ENCODE results near the gene OAS1.

The OAS1 gene

GRCh38 chr12:112906712-112907414 is at the start of gene OAS1:
TSS of gene OAS1 (plus strand) at chr12:112906962. CDS start at chr12:112907040, 78 bp downstream.
- peak in 1 of 2 donors; percentile 85 for DNase-seq

DNA sequence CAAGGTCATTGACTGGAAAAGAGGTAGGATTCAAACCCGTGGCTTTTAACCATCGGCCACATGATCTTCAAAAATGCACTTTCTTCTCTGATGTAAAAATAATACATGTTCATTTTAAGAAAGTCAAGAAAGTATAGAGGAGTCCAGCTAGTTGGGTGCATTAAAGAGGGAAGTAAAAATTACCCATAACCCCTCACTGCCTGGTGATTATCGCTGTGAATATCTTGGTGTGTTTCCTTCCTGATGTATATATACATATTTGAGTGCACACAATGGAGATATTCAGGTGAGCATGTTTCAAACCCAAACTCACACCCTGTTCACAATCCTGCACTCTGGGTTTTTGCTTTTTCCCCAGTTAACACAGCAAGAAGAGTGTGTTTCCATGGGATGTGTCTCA is 47.5 kb upstream of the OAS1 start:
- no peak for DNase-seq

DNA sequence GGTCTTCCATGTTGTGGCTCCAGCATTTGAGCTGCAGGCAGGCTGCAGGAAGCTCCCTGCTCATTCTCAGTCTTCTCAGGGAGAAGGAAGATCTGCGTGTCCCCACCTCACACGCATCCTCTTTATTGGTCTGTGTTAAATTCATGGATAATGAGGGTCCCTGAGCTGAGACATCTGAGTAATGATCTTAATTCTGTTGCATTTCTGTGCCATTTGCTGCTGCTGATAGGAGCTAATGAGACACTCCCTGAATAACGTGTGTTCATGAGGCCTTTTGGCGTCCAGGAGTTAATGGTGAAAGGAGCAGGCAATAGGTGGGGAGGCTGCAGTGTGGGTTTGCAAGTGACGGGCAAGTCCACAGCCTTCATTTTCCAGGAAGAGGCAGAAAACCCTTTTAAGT is 46.6 kb upstream of the OAS1 start:
- no peak for DNase-seq

GRCh38 chr12:112861284-112861683 is 45.5 kb upstream of the OAS1 start:
- no peak for DNase-seq

DNA sequence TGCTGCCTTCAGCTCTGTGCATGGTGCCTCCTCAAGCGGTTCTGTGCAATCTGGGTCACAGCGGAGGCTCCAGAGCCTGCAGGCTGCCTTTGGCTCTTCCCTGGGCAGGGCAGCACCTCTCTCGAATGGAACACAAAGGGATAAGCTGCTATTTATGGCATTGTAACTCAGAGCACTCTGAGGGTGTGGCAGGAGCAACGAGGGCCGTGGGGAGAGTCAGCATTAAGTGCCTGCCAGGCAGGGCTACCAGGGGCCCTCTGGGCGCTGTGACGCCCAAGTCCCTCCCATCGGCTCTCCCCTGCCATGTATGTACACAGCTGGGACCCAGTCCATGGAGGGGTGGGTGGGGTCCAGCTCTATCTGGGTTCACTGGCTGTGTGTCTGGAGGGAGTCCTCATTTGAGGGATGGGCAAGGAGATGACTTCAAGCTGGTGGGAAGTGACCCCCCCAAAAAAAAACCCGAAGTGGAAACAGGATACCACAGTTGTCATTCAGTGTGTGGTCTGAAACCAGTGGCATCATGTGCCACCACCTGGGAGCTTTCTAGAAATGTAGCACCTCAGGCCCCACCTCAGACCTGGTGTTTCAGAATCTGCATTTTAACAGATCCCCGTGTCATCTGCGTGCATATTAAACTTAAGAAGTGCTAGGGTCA is 44.0 kb upstream of the OAS1 start:
- no peak for DNase-seq

GRCh38 chr12:112868459-112869041 is 38.2 kb upstream of the OAS1 start:
- no peak for DNase-seq

- no peak for DNase-seq
Observed at GRCh38 chr12:112869091-112869490, 37.7 kb upstream of the OAS1 start.

- no peak for DNase-seq
Observed at GRCh38 chr12:112869778-112870177, 37.0 kb upstream of the OAS1 start.

- DNase-seq, result peak in 1 of 2 donors; percentile 91
Observed at GRCh38 chr12:112870267-112870980, 36.3 kb upstream of the OAS1 start.

DNA sequence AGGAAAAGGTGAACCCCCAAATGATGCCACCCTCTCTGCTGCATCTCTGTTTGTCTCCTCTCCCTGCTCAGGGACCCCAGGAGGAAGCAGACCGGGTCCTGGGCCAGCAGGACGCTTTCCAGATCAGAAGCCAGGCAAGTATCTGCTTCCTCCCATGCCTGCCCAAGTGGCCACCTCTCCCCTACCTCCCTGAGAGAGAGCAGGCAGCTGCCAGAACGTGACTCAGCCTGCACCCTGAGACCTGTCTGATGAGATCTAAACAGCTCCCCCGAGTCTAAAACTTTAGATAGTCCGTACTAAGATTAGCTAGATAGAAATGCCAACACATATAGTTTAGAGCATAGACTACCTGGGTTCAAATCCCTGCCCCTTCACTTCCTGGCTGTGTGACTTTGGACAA is 31.2 kb upstream of the OAS1 start:
- DNase-seq, result no peak

- DNase-seq, result no peak
Observed at GRCh38 chr12:112876506-112876905, 30.3 kb upstream of the OAS1 start.

- no peak for DNase-seq
Observed at GRCh38 chr12:112877006-112877405, 29.8 kb upstream of the OAS1 start.

- no peak for DNase-seq
Observed at GRCh38 chr12:112878488-112878887, 28.3 kb upstream of the OAS1 start.

- DNase-seq, result no peak
Observed at GRCh38 chr12:112879191-112879705, 27.5 kb upstream of the OAS1 start.

DNA sequence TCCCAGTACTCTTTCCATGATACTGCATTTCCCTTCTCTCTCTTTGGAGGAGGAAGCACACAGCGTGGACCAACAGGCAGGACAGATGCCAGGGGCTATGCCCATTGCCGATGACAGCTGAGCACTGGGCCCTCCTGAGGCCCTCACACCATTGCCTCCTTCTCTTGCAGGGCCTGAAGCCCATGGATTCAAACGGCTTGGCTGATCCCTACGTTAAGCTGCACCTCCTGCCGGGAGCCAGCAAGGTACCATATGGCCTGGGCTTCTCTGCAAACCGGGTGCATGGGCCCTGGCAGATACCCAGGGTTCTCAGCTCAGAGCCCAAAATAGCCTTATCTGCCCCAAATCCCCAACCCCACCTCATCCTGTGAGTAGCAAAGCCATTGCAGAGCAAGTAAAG is 25.2 kb upstream of the OAS1 start:
- no peak for DNase-seq

DNA sequence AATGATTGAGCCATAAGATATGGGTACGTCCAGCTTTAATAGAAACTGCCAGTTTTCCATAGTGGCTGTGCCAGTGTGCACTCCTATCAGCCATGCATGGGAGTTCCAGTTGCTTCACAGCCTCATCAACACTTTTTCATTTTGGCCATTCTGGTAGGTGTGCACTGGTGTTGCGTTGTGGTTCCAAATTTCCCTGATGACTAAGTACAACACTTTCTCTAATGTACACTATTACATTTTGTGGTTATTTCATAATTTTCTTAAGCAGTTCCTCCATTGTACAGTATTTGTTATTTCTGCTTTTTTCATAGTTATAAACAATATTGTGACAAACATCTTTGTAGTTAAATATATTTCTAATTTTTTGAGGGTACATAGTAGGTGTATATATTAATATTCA is 21.5 kb upstream of the OAS1 start:
- DNase-seq, result no peak

- DNase-seq, result no peak
Observed at GRCh38 chr12:112887550-112887949, 19.2 kb upstream of the OAS1 start.

GRCh38 chr12:112891093-112892024 is 15.4 kb upstream of the OAS1 start:
- DNase-seq, result no peak

GRCh38 chr12:112892856-112893255 is 13.9 kb upstream of the OAS1 start:
- DNase-seq, result no peak

DNA sequence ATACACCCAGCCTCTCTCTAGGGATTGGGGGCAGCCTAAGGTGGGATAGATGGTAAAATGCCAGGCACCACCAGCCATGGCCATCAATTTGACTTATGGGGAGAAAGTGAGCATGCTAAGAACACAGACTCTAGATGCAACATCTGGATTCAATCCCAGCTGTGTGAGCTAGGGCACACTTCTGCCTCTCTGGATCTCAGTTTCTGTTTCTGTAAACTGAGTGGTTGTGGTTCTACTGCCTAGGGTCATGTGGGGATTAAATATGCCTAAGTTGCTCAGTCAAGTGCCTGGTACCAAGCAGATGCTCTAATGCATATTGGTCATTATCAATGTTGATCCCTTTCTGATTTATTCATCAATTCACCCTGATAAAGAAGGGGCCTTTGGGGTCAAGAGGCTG is 12.6 kb upstream of the OAS1 start:
- DNase-seq, result no peak

GRCh38 chr12:112898380-112898779 is 8.4 kb upstream of the OAS1 start:
- DNase-seq, result no peak

All from bone marrow (tissue), 2 donors.